WTC11 (cell line): ENCODE results near the gene NUDT22.

Experiments
- NR1H2 ChIP-seq: sonication (generic); formaldehyde crosslinking; IDR thresholded peaks from 2 replicates; pipeline ENCODE4 v1.9.0; 2021; ENCODE audit warnings: mild to moderate bottlenecking, moderate library complexity, missing genetic modification reagents
- SP1 ChIP-seq: sonication (generic); formaldehyde crosslinking; conservative IDR thresholded peaks from 2 replicates; pipeline ENCODE4 v1.8.1; 2022; ENCODE audit warnings: missing genetic modification reagents
- TEAD4 ChIP-seq: sonication (generic); formaldehyde crosslinking; IDR thresholded peaks from 2 replicates; pipeline ENCODE4 v1.8.0; 2022; ENCODE audit warnings: mild to moderate bottlenecking, missing genetic modification reagents
- ZBTB21 ChIP-seq: sonication (generic); formaldehyde crosslinking; IDR thresholded peaks from 2 replicates; pipeline ENCODE4 v1.8.1; 2023; ENCODE audit warnings: mild to moderate bottlenecking, missing genetic modification reagents, borderline replicate concordance
- ZNF138 ChIP-seq: sonication (generic); formaldehyde crosslinking; conservative IDR thresholded peaks from 2 replicates; pipeline ENCODE4 v1.8.1; 2022; ENCODE audit warnings: mild to moderate bottlenecking, moderate library complexity, missing genetic modification reagents
- TF ChIP-seq, protein P1 (sequence below): fragments of 200-600 bp; IDR thresholded peaks from 2 replicates; pipeline ENCODE4 v1.8.0; 2022; ENCODE audit warnings: antibody characterized with exemption

DNA sequence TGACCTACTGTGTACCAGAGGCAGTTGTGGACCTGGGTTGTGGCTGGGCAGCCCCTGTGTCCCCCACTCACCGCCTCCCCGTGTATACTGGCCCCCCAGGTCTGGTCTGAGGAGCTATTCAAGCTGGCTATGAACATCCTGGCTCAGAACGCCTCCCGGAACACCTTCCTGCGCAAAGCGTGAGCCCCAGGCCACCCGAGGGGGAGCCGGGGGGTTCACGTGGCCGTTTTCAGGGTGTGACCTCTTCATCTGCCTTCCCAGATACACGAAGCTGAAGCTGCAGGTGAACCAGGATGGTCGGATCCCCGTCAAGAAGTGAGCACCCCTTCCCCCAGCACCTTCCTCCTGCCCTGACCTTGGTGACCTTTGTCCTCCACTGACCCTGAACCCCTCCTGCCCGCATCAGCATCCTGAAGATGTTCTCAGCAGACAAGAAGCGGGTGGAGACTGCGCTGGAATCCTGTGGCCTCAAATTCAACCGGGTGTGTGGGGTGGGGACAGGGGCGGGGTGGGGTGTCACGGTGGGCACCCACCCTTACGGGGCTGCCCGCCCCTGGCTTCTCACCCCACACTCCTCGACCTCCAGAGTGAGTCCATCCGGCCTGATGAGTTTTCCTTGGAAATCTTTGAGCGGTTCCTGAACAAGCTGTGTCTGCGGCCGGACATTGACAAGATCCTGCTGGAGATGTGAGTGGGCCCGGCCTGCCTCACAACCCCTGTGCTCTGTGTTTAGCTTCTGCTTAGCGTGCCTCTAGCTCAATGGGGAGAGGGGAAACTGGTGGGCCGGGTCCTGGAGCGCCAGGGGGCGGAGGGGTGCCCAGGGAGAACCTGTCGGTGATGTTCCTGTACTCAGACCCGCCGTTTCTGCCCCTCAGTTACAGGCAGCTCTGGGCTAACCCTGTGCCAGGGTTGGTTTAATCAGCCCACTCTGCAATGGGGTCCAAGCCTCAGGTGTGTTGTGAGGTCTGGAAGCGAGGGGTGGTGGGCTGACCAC, 29.4 kb downstream of the NUDT22 start:
- no peak for TF ChIP-seq ZBTB21
- TF ChIP-seq, protein P1, sequence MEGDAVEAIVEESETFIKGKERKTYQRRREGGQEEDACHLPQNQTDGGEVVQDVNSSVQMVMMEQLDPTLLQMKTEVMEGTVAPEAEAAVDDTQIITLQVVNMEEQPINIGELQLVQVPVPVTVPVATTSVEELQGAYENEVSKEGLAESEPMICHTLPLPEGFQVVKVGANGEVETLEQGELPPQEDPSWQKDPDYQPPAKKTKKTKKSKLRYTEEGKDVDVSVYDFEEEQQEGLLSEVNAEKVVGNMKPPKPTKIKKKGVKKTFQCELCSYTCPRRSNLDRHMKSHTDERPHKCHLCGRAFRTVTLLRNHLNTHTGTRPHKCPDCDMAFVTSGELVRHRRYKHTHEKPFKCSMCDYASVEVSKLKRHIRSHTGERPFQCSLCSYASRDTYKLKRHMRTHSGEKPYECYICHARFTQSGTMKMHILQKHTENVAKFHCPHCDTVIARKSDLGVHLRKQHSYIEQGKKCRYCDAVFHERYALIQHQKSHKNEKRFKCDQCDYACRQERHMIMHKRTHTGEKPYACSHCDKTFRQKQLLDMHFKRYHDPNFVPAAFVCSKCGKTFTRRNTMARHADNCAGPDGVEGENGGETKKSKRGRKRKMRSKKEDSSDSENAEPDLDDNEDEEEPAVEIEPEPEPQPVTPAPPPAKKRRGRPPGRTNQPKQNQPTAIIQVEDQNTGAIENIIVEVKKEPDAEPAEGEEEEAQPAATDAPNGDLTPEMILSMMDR: no peak
- no peak for TF ChIP-seq NR1H2 (CRISPR knock-in tag)
- TF ChIP-seq ZNF138 (CRISPR knock-in tag): no peak
- TF ChIP-seq SP1 (CRISPR knock-in tag): no peak
- no peak for TF ChIP-seq TEAD4 (CRISPR knock-in tag)
